Ishikawa (cell line): Measurements from ENCODE around the gene METRN.

Experiments used
- CEBPB ChIP-seq: IDR thresholded peaks from 2 replicates; pipeline ENCODE4 v1.6.1; 2012
- CREB1 ChIP-seq: IDR thresholded peaks from 2 replicates; pipeline ENCODE4 v1.6.1; 2012; ENCODE audit warnings: low read depth
- EP300 ChIP-seq: IDR thresholded peaks from 2 replicates; pipeline ENCODE4 v1.6.1; 2012; ENCODE audit warnings: borderline replicate concordance
- RAD21 ChIP-seq: IDR thresholded peaks from 2 replicates; pipeline ENCODE4 v1.6.1; 2012; ENCODE audit warnings: low read depth
- TCF12 ChIP-seq: IDR thresholded peaks from 2 replicates; pipeline ENCODE4 v1.6.1; 2012; ENCODE audit warnings: low read depth
- YY1 ChIP-seq: IDR thresholded peaks from 2 replicates; pipeline ENCODE4 v1.6.1; 2012; ENCODE audit warnings: low read depth
- TF ChIP-seq, protein P1 (sequence below): IDR thresholded peaks from 2 replicates; pipeline ENCODE4 v1.6.1; 2012; ENCODE audit warnings: low read depth, mild to moderate bottlenecking

DNA sequence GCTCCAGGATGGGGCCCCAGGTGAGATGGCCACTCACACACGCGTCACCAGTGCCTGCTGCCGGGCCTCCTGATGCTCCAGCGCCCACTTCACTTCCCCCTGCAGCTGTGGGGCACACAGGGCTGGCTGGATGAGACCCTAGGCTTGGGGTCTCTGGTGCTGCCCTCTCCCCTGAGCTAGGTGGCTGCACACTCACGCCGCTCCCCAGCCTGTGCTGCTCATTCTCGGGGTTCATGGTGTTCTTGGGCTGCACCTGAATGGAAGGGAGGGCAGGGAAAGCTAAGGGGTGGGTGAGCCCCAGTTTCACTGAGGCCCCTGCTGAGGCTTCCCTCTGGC, 10.1 kb downstream of the METRN start:
- TF ChIP-seq CREB1: no peak
- no peak for TF ChIP-seq EP300
- TF ChIP-seq TCF12: no peak
- TF ChIP-seq, protein P1, sequence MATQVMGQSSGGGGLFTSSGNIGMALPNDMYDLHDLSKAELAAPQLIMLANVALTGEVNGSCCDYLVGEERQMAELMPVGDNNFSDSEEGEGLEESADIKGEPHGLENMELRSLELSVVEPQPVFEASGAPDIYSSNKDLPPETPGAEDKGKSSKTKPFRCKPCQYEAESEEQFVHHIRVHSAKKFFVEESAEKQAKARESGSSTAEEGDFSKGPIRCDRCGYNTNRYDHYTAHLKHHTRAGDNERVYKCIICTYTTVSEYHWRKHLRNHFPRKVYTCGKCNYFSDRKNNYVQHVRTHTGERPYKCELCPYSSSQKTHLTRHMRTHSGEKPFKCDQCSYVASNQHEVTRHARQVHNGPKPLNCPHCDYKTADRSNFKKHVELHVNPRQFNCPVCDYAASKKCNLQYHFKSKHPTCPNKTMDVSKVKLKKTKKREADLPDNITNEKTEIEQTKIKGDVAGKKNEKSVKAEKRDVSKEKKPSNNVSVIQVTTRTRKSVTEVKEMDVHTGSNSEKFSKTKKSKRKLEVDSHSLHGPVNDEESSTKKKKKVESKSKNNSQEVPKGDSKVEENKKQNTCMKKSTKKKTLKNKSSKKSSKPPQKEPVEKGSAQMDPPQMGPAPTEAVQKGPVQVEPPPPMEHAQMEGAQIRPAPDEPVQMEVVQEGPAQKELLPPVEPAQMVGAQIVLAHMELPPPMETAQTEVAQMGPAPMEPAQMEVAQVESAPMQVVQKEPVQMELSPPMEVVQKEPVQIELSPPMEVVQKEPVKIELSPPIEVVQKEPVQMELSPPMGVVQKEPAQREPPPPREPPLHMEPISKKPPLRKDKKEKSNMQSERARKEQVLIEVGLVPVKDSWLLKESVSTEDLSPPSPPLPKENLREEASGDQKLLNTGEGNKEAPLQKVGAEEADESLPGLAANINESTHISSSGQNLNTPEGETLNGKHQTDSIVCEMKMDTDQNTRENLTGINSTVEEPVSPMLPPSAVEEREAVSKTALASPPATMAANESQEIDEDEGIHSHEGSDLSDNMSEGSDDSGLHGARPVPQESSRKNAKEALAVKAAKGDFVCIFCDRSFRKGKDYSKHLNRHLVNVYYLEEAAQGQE: no peak
- no peak for TF ChIP-seq RAD21
- TF ChIP-seq YY1: no peak
- no peak for TF ChIP-seq CEBPB
